HG03060 (cell line): Measurements from ENCODE around the gene ATP5PB.

Source experiments
- ATAC-seq: cut with Tn5 transposase; IDR thresholded peaks from one replicate; pipeline ENCODE4 v1.9.1; 2021; ENCODE audit warnings: low read depth, moderate number of reproducible peaks; ENCODE audit not compliant: unreplicated experiment

ATP5PB gene

DNA sequence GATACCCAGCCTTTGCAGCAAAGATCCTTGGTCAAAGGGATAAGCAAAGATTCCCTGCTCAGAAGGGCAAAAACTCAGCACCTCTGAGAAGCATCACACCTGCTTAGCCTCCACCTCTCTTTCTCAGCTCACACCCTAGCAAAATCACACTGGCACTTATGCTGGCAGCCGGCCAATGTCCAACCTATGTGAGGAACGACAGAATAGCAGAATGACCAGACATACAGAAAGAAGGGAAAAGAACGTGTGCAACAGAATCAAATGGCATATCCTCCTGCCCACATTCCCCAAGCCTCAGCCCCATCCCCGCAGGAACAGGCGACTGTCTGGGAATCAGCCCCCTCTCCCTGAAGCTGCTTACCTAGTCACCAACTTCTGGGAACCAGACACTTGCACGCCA, 54.8 kb downstream of the ATP5PB start:
- ATAC-seq: no peak

DNA sequence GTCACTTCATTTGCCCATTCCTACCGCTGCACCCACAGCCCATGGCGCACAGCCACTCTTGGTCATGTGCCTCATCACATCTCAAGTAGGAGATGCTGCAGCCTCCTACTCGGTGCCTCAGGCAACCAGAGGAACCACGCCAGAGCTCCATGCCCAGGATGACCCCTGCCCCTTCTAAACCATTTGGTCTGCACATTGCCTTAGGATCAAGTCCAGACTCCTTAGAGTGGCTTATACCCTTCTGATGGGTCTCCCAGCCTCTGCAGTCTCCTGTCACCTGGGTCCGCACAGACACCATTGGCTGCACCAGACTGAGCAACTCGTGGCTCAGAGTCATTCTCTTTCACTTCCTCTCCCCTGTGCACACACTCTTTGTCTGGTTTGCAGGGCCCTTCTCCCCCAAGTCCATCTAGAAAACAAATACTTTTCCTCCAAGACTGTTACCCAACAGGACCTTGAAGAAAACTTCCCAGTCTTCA, 56.4 kb downstream of the ATP5PB start:
- peak; percentile 34 for ATAC-seq

DNA sequence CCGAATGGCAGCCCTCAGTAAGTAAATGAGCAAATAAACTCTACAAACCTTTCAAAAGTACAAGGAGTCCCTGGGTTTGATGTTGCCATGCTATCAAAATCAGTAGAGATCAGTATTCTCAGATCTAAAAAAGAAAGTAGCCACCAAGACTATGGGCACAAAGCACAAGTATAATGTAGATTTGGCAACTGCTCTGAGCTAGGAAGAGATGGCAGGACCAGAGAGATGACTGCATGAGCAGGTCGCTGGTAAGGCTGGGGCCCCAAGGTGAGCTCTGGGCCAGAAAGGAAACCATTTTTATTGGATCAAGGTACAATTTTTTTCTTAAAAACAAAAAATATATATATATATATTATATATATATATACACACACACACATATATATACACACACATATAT, 57.3 kb downstream of the ATP5PB start:
- no peak for ATAC-seq

DNA sequence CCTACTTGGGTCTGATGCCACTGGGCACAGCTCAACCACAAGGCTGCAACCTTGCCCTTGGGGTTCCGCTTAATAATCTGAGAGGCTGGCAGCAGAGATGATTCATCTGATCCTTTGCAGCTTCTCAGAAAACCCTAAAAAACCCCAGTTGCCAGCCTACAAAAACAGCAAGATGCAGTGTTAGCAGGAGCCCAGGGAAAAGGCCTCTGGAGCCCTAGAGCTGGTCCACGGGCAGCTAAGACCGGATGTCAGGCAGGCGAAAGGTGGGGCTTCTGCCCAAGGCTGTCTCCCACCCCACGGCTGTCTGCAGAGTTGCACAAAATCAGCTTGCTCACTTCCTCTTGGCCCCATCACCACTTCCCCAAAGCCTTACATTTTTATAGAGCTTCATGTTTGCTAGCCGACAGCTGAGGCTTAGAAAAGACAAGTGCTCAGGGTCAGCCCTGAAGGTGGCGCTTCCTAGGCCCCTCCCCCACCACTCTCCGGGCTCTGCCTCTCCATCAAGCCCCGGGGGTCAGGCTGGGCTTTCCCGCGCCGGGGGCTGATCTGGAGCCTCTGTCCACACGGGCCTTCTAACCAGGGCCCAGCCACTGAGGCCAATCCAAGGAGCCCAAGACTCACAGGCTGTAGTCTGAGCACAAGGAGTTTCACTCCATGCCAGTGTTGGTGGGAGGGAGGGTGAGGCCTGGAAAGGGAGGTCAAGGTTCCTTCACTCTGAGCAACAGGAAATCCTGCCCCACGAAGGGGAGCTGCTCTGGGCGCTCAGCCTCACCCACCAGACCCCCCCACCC, 58.3 kb downstream of the ATP5PB start:
- ATAC-seq: peak; percentile 32

DNA sequence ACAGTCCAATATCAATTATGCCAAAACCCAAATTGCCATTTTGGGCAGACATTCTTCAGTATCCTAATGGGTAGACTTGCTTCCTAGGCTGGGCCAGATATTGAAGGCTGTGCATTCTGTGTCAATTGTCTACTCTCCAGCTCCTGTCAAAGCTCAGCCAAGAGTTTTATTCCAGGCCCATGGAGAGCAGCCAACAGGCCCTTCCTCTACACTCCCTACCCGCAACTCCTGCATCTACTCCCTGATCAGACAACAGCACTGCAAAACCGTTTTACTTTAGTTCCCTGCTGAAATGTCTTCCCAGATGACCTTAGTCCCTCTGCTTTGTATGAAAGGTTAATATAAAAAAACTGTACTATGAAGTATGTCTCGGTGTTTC, 60.7 kb downstream of the ATP5PB start:
- no peak for ATAC-seq

DNA sequence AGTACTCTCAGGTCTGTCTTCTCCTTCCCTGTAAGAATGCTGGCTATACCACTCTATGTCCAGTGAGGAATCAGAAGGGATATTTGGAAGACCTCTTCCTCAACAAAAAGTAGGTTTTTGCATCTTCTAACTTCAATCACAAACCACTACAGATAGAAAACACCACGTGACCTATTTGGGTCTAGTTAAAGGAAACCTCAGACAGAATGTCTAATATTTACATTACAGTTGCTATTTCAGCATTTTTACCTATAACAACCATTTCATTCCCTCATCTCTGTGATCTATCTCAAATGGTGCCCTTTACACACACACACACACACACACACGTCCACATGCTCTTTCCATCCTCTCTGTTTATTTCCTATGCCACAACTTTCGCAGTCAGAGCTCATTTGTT, 62.1 kb downstream of the ATP5PB start:
- no peak for ATAC-seq
